GM18909 (cell line): Measurements from ENCODE around the gene TNFRSF18.
"Not testable (repeated sequence)": the region's sequence is repeated elsewhere in the genome, so short reads cannot be mapped to it uniquely, and the experiment has no call there.

Source experiments
- ATAC-seq: cut with Tn5 transposase; IDR thresholded peaks from one replicate; pipeline ENCODE4 v1.9.1; 2021; ENCODE audit warnings: mild to moderate bottlenecking; ENCODE audit not compliant: unreplicated experiment, poor library complexity

Gene TNFRSF18

DNA sequence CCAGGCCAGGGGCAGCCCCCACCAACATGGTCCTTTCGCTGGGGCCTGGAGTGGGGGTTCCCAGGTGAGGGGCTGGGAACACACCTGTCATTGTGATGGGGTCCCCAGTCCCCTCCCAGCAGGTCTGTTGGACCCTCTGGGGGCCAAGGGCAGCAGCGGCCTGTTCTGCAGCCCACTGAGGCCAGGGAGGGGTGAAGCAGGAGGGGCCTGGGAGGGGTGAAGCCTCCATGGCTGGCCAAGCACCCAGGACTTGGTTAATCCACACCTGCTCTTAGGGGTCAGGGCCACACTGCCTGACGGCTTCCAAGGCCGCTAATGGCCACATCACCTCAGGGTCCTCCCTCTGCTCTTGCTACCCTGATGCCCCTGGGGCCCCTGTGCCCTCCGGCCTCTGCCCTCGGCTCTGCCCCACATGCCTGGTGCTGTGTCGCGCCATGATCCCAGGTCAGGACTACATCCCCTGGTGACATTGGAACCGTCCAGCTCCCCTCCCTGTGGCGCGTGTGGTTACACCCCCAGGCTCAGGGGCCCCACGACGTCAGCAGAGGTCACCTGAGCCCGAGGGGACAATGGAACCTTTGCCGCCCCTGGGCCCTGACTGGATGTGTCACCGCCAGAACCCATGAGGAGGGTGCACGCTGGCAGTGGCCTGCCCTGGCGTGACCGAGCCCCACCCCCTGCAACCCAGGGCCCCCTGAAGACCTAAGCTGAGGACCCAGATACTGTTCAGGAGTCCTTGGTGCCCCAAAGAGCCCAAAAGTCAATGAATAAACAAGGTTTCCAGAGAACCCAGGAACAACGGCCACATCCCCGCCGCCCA is 7.0 kb downstream of the TNFRSF18 start:
- no peak for ATAC-seq

DNA sequence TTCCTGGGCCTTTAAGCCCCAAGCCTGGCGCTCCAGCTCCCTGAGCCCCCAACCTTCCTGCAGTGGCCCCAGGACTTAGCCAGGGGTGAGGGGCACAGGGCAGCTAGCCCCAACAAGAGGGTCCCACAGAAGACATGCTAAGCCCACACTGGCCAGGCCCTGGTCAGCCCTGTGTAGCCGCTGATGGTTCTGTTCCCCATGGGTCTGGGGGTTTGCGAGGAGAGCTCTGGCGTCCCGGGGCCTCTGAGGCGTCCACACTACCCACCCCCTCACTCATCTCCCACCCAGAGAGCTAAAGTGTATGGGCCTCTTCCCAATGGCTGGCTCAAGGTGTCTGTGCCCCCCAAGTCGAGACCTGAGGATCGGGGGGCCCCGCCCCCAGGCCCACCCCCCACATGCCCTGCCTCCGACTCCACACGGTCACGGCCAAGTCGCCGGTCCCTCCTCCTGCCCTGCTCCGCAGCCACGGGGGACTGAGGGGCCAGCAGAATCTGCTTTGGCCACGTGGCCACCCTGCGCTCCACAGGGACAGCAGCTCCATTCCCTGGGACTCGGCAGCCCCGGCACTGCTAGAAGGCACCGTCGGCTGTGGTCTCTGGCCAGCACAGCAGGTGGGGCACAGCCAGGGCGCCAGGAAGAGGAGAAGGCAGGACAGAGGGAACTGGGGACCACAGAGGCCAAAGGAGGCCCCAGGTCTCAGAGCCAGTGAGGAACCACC is 7.8 kb downstream of the TNFRSF18 start:
- no peak for ATAC-seq

DNA sequence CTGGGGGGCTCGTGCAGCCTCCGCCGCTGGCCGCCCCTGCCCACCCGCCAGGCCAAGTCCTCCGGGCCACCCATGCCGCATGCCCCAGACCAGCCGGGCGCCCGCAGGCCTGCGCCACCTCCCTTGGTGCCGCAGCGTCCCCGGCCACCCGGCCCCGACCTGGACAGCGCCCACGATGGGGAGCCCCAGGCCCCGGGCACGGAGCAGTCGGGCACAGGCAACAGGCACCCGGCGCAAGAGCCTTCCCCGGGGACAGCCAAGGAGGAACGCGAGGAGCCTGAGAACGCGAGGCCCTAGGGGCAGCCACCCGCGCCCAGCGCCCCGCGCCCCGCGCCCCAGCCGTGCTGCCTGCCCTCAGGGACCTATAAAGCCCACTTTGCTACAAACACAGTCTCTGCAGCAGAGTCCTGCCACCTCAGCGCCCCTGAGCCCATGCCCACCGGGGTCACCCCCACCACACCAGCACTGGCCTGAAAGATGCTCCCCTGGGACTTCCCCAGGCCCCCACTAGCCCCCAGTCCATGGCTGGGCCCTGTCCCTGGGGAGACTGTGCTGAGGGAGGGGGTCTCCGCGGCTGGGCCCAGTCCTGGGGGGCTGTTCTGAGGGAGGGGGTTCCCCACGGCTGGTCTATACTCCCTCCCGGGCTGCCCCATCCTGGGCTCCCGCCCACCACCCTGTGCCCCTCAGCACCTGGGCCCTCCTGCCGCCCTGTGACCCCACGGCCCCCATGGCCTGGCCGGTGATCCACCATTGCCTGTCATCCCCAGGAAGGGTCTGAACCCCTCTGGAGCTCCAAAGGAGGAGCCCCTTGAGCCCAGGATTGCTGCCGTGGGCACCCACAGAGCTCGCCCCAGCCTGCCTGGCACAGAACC is 8.6 kb downstream of the TNFRSF18 start:
- no peak for ATAC-seq

DNA sequence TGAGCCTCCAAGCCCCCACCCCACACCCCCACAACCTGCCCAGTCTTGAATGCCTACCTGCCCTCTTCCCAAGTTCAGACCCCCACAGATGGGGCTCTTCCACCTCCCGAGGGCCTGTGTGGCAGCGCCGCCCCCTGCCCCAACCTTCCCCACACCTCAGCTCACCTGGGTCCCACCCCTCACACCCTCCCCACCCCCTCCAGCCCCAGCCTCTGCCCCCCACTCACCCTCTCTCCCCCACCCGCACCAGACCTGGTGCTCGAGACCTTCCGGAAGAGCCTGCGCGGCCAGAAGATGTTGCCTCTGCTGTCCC is 9.2 kb downstream of the TNFRSF18 start:
- no peak for ATAC-seq

DNA sequence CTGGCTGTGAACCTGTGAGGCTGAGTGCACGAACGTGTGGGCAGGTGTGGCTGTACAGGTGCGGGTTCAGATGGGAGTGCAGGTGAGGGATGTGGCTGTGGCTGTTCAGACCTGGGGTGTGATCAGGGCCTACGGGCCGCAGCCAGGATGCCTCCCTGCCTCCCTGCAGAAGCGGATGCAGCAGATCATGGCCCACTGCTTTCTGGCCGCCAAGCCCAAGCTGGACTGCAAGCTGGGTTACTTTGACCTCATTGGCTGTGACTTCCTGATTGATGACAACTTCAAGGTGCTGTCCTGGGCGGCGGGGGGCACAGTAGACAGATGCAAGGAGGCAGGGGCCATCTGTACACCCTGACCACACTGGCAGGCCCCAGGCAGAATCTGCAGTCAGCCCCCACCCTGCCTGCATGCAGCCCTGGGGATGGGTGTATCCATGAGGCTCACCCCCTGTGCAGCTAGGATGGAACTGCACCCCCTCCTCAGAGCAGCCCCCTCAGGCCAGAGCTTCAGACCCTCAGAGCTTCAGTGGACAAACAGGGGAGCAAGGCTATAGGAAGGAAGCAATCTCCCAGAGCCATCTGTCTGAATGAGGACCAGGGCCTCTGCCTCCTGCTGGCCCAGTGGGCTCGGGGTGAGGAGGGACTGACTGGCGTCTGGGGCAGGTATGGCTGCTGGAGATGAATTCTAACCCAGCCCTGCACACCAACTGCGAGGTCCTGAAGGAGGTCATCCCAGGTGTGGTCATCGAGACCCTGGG is 9.8 kb downstream of the TNFRSF18 start:
- ATAC-seq: no peak

DNA sequence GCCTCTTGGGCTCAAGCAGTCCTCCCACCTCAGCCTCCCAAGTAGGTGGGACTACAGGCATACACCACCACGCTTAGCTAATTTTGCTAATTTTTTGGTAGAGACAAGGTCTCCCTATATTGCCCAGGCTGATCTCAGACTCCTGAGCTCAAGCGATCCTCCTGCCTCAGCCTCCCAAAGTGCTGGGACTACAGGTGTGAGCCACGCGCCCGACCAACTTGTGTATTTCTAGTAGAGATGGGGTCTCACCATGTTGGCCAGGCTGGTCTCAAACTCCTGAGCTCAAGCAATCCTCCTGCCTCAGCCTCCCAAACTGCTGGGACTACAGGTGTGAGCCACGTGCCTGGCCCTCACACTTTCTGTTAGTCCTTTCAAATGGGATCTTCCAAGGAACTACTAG is 10.7 kb downstream of the TNFRSF18 start:
- not testable (repeated sequence) for ATAC-seq

DNA sequence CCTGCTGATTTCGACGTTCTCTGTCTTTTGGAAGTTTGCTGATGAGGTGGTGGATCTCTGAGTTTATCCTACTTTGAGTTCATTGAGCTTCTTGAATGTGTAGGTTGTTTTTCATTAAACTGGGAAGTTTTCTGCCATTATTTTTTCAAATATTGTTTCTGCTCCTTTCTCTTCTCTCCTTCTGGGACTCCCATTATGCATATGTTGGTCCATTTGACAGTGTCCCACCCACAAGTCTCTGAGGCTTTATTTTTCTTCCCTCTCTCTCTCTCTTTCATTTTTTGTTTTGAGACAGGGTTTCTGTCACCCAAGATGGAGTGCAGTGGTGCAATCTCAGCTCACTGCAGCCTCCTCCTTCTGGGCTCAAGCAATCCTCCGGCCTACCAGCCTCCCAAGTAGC is 11.7 kb downstream of the TNFRSF18 start:
- ATAC-seq: no peak

DNA sequence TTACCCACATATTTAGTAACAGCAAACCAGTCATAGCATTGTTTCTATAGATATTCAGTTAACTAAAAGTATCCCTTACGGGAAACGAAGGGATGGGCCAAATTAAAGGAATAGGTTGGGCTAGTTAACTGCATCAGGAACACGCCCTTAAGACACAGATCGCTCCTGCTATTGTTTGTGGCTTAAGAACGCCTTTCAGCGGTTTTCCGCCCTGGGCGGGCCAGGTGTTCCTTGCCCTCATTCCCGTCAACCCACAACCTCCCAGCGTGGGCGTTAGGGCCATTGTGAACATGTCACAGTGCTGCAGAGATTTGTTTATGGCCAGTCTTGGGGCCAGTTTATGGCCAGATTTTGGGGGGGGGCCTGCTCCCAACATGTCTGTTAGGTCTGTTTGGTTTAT is 14.7 kb downstream of the TNFRSF18 start:
- ATAC-seq: no peak

DNA sequence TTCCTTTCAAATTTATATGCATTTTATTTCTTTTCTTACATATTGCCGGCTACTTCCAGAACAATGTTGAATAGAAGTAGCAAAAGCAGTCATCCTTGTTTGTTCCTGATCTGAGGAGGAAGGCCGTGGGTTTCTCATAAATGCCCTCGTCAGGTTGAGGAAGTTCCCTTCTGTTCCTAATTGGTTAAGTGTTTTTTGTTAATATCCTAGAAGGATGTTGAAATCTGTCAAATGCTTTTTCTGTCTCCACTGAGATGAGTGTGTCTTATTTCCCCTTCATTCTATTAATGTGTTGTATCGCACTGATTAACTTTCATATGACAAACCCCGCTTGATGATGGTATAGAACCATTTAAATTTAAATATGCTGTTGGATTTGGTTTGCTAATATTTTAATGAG is 17.3 kb downstream of the TNFRSF18 start:
- ATAC-seq: no peak

DNA sequence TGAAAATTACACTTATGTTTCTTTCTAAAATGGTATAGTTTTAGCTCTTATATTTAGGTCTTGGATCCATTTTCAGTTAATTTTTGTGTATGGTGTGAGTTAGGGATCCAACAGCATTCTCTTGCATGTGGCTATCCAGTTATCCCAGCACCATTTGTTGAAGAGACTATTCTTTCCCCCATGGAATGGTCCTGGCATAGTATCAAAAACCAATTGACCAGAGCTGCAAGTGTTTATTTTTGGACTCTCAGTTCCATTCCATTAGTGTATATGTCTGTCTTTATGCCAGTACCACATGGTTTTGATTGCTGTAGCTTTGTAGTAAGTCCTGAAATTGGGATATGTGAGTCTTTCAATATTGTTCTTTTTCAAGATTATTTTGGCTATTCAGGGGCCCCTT is 18.5 kb downstream of the TNFRSF18 start:
- ATAC-seq: no peak

DNA sequence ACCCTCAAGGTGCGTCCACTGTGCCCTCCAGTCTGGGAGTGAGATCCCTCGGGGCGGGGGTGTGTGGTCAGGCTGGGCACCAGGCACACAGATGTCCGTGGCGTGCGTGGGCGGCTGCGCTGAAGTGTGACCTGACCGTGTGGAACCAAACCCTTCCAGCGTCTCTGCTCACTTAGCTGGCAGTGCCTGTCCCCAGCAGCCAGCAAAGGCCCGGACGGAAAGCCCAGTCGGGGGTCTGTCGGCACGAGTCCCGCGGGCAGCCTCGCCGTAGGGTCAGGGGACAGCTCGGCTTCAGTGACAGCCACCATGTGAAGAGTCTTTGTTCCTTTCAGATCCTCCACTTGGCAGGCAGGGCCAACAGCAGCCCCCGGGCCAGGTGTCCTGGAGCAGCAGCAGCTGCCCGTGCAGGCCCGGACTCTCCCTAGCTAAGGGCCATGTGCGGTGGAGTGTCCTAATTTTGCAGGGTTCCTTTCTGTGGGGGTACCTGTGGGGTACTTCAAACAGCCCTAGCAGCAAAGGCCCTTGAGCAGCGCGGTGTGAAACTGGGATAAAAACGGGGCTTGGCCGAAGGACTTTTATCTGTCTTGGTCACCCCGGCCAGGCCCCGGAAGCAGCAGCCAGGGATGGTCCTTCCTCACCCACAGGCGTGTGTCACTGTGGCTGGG is 21.2 kb downstream of the TNFRSF18 start:
- no peak for ATAC-seq

DNA sequence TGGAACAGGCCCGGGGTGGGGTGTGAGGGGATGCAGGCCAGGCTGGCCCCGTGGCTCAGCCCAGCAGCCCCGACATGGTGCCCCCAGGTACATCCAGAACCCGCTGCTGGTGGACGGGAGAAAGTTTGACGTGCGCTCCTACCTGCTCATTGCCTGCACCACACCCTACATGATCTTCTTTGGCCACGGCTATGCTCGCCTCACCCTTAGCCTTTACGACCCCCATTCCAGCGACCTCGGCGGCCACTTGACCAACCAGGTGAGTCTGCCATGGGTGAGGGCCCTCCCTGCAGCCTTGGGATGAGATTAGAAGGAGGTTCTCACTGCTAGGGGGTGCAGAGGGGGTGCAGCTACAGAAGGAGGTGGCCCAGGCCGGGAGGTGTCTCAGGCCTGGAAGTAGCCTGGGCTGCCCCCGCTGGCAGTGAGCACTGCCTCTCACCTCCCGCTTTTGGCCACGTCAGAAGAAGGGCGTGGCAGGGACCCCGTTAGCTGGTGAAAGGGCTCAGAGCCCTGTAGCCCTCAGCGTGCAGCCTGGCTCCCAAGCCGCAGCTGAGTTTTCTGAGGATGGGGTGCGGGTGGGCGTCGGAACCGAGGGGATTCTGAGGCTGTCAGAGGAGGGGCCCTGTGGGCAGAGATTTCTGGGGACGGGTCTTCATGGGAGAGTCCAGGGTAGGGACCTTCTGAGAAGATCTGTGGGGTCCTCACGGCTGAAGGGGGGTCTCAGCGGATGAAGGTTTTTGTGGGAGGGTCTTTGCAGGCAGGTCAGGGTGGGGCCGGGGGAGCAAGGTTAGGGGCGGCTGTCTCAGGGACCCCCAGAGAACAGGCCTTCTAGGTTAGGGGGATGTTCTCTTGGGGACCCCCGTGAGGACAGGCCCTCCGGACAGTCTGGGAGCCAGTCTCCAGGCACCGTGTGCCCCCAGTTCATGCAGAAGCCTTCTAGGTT is 22.3 kb downstream of the TNFRSF18 start:
- no peak for ATAC-seq

DNA sequence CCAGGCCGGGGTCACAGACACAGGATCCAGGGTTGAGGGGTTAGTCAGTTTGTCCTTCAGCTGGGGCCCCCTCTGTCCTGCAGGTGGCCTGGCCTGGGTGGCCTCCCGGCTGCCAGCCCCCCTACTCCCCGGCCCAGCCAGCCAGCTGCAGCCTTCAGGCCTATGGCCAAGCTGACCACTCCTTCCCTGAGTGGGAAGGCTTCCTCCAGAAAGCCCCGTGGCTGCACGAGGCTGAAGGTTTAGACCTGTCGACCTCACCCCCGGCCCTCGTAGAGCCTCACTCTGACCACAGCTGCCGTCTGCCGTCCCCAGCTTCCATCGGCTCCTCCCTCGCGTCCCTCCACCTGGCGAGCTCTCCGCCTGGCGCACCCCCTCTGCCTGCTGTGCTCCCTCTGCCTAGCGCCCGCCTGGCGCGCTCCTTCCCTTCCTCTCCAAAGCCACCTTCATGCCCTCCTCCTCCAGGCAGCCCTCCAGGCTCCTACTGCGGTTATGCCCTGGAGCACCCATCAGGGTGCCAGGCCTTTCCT is 23.1 kb downstream of the TNFRSF18 start:
- ATAC-seq: no peak

DNA sequence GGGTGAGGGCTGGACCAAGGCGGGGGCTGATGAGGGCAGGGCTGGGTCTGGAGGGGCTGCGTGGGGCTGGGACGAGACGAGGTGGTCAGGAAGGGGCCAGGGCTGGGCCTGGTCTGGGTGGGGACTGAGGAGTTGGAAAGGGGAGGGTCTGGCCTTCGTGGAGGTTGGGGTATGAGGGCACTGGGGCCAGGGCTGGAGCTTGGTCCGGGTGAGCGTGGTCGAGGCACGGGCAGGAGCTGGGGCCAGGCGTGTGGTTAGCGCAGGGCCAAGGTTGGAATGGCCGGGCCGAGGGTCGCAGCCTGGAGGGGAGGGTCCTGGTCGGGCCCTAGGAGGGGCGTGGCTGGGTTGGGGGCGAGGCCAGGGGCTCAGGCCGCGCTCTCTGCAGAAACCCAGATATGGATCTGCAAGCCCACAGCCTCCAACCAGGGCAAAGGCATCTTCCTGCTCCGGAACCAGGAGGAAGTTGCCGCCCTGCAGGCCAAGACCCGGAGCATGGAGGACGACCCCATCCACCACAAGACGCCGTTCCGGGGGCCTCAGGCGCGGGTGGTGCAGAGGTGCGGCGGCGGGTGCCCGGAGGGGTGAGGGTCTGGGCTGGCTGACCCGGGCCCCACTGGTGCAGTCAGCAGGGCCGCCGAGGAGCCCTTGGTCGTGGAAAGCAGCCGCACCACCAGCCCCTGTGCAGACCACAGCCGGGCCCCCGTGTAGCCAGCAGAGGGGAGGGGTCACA is 23.7 kb downstream of the TNFRSF18 start:
- no peak for ATAC-seq

DNA sequence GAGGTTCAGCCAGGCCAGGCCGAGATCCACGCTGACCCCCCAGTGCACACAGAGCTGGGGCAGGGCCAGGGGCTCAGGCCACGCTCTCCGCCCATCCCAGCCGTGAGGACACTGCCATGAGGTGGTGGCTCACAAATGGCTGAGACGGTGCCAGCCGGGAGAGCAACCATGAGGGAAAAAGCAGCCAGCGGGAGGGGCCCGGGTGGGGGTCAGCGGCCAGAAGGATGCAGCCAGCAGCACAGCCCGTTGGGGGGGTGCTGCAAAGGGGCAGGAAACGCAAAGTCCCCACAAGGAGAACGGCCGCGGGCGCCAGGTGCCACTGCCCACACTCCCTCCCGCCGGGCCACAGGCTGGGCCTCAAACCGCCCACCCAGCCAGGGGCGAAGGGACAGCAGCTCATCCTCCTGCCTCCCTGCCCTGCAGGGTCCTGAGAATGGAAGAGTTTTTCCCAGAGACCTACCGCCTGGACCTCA is 24.4 kb downstream of the TNFRSF18 start:
- ATAC-seq: no peak

DNA sequence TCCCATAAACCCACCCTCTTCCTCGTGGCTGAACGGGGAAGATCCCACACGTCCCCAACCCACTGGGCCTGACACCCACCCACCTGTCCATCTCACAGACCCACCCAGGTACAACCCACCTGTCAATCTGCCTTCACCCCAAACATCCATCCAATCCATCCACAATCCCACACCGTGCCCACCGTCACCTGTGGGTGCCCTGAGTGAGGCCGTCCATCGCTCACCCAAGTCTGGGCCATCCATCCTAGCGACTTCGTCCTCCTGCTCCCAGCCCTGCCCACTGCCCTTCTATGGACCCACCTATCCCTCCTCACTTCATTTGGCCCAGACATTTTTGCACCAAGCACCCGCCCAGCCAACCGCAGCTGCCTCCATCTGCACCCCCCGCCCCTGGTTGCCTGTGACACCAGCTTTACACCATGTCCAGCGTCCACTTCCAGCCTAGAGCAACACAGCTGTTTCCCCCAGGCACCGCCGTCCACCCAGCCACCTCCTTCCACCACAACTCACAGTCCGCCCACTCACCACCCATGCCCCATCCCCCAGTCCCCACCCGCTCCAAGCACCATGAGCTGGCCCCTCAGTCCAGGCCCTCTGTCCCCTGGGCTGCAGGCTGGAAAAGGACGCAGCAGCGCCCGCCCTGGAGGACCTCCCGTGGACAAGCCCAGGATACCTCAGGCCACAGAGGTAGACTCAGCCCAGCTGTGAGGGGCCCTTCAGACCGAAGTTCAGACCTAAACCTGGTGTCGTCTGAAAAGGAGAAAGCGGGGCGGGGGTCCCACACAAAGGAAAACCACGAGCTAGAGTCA is 25.1 kb downstream of the TNFRSF18 start:
- no peak for ATAC-seq
